Heart left ventricle (tissue), 16 donors: Measurements from ENCODE around the gene SMTNL2. TPM values are rescaled to one million over a fixed set of nuclear protein-coding genes. Genes with fewer than 3 reads are reported as not detected.
A peak's percentile ranks its signal among the peaks of the same experiment; 100 is the strongest.

Source experiments
- ATAC-seq, 4 donors: fragments of 200-7000 bp; cut with Tn5 transposase; one replicate each; pipeline ENCODE4 v1.9.1; 2020 to 2022; ENCODE audit warnings: moderate library complexity in 4 of 4, mild to moderate bottlenecking in 3 of 4, moderate number of reproducible peaks in 1 of 4
- DNase-seq, 5 donors: peaks; one replicate each; pipeline ENCODE4 v3.0.0-alpha.2; 2020
- H3K27ac ChIP-seq, 12 donors: fragments of 200-600 bp; sonication (generic) in 4 of 12; one replicate each; pipeline versions ENCODE4 v1.5.0 to v1.8.0; 2016 to 2022; ENCODE audit warnings: mild to moderate bottlenecking in 2 of 12
- H3K27me3 ChIP-seq, 9 donors: fragments of 200-600 bp; sonication (generic) in 2 of 9; one replicate each; pipeline versions ENCODE4 v1.5.1 to v1.8.0; 2016 to 2022; ENCODE audit warnings: mild to moderate bottlenecking in 3 of 9
- H3K36me3 ChIP-seq, 9 donors: fragments of 200-600 bp; sonication (generic) in 2 of 9; one replicate each; pipeline versions ENCODE4 v1.5.0 to v1.8.0; 2018 to 2022; ENCODE audit warnings: mild to moderate bottlenecking in 2 of 9
- H3K4me1 ChIP-seq, 12 donors: fragments of 200-600 bp; sonication (generic) in 4 of 12; one replicate each; pipeline versions ENCODE4 v1.5.0 to v1.8.0; 2016 to 2022; ENCODE audit warnings: mild to moderate bottlenecking in 3 of 12
- H3K4me3 ChIP-seq, 12 donors: fragments of 200-600 bp; sonication (generic) in 4 of 12; one replicate each; pipeline versions ENCODE4 v1.5.0 to v1.8.0; 2017 to 2022; ENCODE audit warnings: mild to moderate bottlenecking in 9 of 12, moderate library complexity in 4 of 12
- H3K9me3 ChIP-seq, 12 donors: fragments of 200-600 bp; sonication (generic) in 4 of 12; one replicate each; pipeline versions ENCODE4 v1.5.0 to v1.8.0; 2016 to 2022; ENCODE audit warnings: mild to moderate bottlenecking in 1 of 12
- CTCF ChIP-seq, 12 donors: fragments of 200-600 bp; sonication (generic) in 4 of 12; IDR thresholded peaks; one replicate each; pipeline versions ENCODE4 v1.5.0 to v1.8.0; 2018 to 2022; ENCODE audit warnings: antibody characterized with exemption in 12 of 12, mild to moderate bottlenecking in 5 of 12
- POLR2A ChIP-seq, 2 donors: fragments of 450-650 bp; IDR thresholded peaks; one replicate each; pipeline ENCODE4 v1.6.1; 2017; ENCODE audit warnings: antibody characterized with exemption in 2 of 2, mild to moderate bottlenecking in 2 of 2, moderate library complexity in 2 of 2
- WGBS, 4 donors: extraction: QIAGEN DNeasy Blood & Tissue Kit in 2 of 4; methylation state at CpG; one replicate each; pipeline versions ENCODE4 v1.1.5 to v1.1.7; 2013 to 2018; 5-methylcytosine and 5-hydroxymethylcytosine counted together
- intact Hi-C, 10 donors: fragments of 100-400 bp; cut with DNase I; formaldehyde crosslinking; loops; one replicate each; pipeline versions ENCODE4 v1.11.1 to v1.14.2; 2022
- polyA plus RNA-seq, 2 donors: library from polyadenylated mRNA; stranded (reverse); fragments of 200-250 nt; gene quantifications; one replicate each; pipeline ENCODE4 v1.2.3, GENCODE V29; 2013
- total RNA-seq, 9 donors: library from RNA; depleted of rRNA in 2 of 9; stranded (reverse); fragments of >200 nt in 2 of 9; fragmentation: NEBNext Ultra II Directional in 3 of 9; extraction: Animal tissue kit (Norgen Biotek cat#: 25700) in 3 of 9; gene quantifications; one replicate each; pipeline versions ENCODE4 v1.1.0 to v1.2.4, GENCODE V29; 2016 to 2023
- donor health status: ischemic (EF 13 %, LVEDD 7.1; RV severe dilation, severe dysfunction).
- donor health status: healthy with polysubstance abuse.
- donor health status: DM: no; HTN: yes; CAD: no.
- donor health status: DM: no; HTN: no; CAD: no.
- donor health status: ischemic (EF 25% LVEDD 6.9; RV normal size, moderate dysfunction).
- donor health status: ischemic (EF 25% LVEDD 5.7; RV mildly dilated, moderate dysfunction).
- donor health status: healthy.
- donor health status: DM: yes; HTN: yes; CAD: no.
- donor health status: ischemic (EF 35%, LVEDD 5.7; RV mildly dilated, moderate dysfunction).
- donor health status: nonischemic (EF 11% LVEDD 7.7; RV severe dilation, severe dysfunction).
- donor health status: DM: yes; HTN: yes; CAD: no.
- donor health status: PGD.
- donor health status: ischemic (EF 29% LVEDD 5.4; RV normal size, mild dysfunction).
- donor health status: nonischemic (EF 23%, LVEDD 6.1; RV moderate dilation, normal function).

SMTNL2 gene
- total and polyA plus RNA-seq, 11 donors: 2.1 to 47.5 (median 15.6) TPM

- H3K27me3 ChIP-seq: peaks cover 4 to 70% (median 31%) of the 10 kb centered on the region in 9 donors
- no peak for DNase-seq
- intact Hi-C loops: no loop called here
- TF ChIP-seq CTCF (IDR thresholded peaks at IDR 0.05): no peak
- no peak for TF ChIP-seq POLR2A (IDR thresholded peaks at IDR 0.05)
- no peaks in the 10 kb centered on the region for H3K9me3 ChIP-seq
- H3K36me3 ChIP-seq: no peaks in the 10 kb centered on the region
- no peak overlapping the region for H3K4me3 ChIP-seq
- no peak overlapping the region for H3K27ac ChIP-seq
- WGBS, 4 donors: 19 to 51% (median 26%) methylated on average over 6 of the region's 6 CpGs
- peaks cover 0 to 12% (median 3%) of the 10 kb centered on the region in 12 donors for H3K4me1 ChIP-seq
- ATAC-seq: no peak
Measured at GRCh38 chr17:4642286-4642685, 58.0 kb downstream of the SMTNL2 start.

- TF ChIP-seq CTCF (IDR thresholded peaks at IDR 0.05) (no peak), POLR2A (IDR thresholded peaks at IDR 0.05) (no peak)
- intact Hi-C loops: no loop called here
- Histone ChIP-seq H3K27ac (no peak overlapping the region), H3K4me3 (no peak overlapping the region), H3K36me3 (no peaks in the 10 kb centered on the region), H3K4me1 (peaks cover 0 to 12% (median 3%) of the 10 kb centered on the region in 12 donors), H3K27me3 (peaks cover 2 to 61% (median 29%) of the 10 kb centered on the region in 9 donors), H3K9me3 (no peaks in the 10 kb centered on the region)
- DNase-seq: no peak
- WGBS, 4 donors: 58 to 78% (median 69%) methylated on average over 4 of the region's 4 CpGs
- no peak for ATAC-seq
Measured at GRCh38 chr17:4643676-4644075, 59.3 kb downstream of the SMTNL2 start.

- intact Hi-C loops: no loop called here
- TF ChIP-seq CTCF (IDR thresholded peaks at IDR 0.05) (no peak), POLR2A (IDR thresholded peaks at IDR 0.05) (no peak)
- peak in 1 of 5 donors; percentile 36 for DNase-seq
- H3K27ac ChIP-seq: no peak overlapping the region
- H3K27me3 ChIP-seq: peaks cover 2 to 61% (median 26%) of the 10 kb centered on the region in 9 donors
- no peaks in the 10 kb centered on the region for H3K9me3 ChIP-seq
- H3K36me3 ChIP-seq: no peaks in the 10 kb centered on the region
- H3K4me1 ChIP-seq: peaks cover 0 to 10% (median 3%) of the 10 kb centered on the region in 12 donors
- 67 to 78% (median 72%) methylated on average over 5 of the region's 5 CpGs for WGBS, 4 donors
- H3K4me3 ChIP-seq: no peak overlapping the region
- ATAC-seq: peak in 1 of 4 donors; percentile 55
Measured at GRCh38 chr17:4645642-4646041, 61.3 kb downstream of the SMTNL2 start.

GRCh38 chr17:4648741-4649140, 64.4 kb downstream of the SMTNL2 start:
- ATAC-seq (no peak), DNase-seq (no peak)
- TF ChIP-seq POLR2A (IDR thresholded peaks at IDR 0.05) (no peak), CTCF (IDR thresholded peaks at IDR 0.05) (no peak)
- Histone ChIP-seq H3K4me3 (no peak overlapping the region), H3K27ac (no peak overlapping the region), H3K27me3 (peaks cover 0 to 43% (median 3%) of the 10 kb centered on the region in 9 donors), H3K9me3 (no peaks in the 10 kb centered on the region), H3K4me1 (no peaks in the 10 kb centered on the region), H3K36me3 (no peaks in the 10 kb centered on the region)
- intact Hi-C loops: no loop called here
- WGBS, 4 donors: 48 to 68% (median 57%) methylated on average over 2 of the region's 2 CpGs
